Progenitor cell of endocrine pancreas (in vitro differentiated cells): ENCODE results near the gene WIPI1. TPM values are rescaled to one million over a fixed set of nuclear protein-coding genes. Genes with fewer than 3 reads are reported as not detected.

Experiments used
- DNase-seq: peaks from one replicate; pipeline ENCODE4 v3.0.0; 2021; ENCODE audit warnings: low spot score; ENCODE audit not compliant: unreplicated experiment
- H3K27ac Mint-ChIP-seq: 2 replicates; pipeline ENCODE4 v1.8.0; 2021; ENCODE audit warnings: mild to moderate bottlenecking, moderate library complexity, mixed read lengths
- H3K27me3 Mint-ChIP-seq: 2 replicates; pipeline ENCODE4 v1.8.0; 2021; ENCODE audit warnings: mixed read lengths
- H3K36me3 Mint-ChIP-seq: 2 replicates; pipeline ENCODE4 v1.8.0; 2022; ENCODE audit warnings: mixed read lengths; ENCODE audit not compliant: insufficient read depth
- H3K4me1 Mint-ChIP-seq: 2 replicates; pipeline ENCODE4 v1.8.0; 2021; ENCODE audit warnings: low read depth, mixed read lengths
- H3K4me3 Mint-ChIP-seq: 2 replicates; pipeline ENCODE4 v1.8.0; 2021; ENCODE audit warnings: low read depth, mild to moderate bottlenecking, moderate library complexity, mixed read lengths
- H3K9me3 Mint-ChIP-seq: 2 replicates; pipeline ENCODE4 v1.8.0; 2021; ENCODE audit warnings: low read depth, mixed read lengths
- CTCF ChIP-seq: fragments of 200-600 bp; sonication (generic); IDR thresholded peaks from one replicate; pipeline ENCODE4 v1.5.0; 2021; ENCODE audit warnings: antibody characterized with exemption, mild to moderate bottlenecking; ENCODE audit not compliant: unreplicated experiment
- total RNA-seq: library from RNA; stranded (reverse); gene quantifications from 2 replicates; pipeline ENCODE4 v1.2.1, GENCODE V29; 2021

Gene WIPI1
- total RNA-seq, 1 donor from 2014 or later: 53.5 TPM

- DNase-seq: no peak
- no peak for TF ChIP-seq CTCF
- H3K9me3 Mint-ChIP-seq: no peaks in the 10 kb centered on the region
- no peak overlapping the region for H3K27ac Mint-ChIP-seq
- no peaks in the 10 kb centered on the region for H3K36me3 Mint-ChIP-seq
- no peak overlapping the region for H3K4me3 Mint-ChIP-seq
- H3K4me1 Mint-ChIP-seq: peaks cover 5% of the 10 kb centered on the region
- H3K27me3 Mint-ChIP-seq: peaks cover 4% of the 10 kb centered on the region
Observed at GRCh38 chr17:68383443-68384321, 73.6 kb downstream of the WIPI1 start.

- no peak for TF ChIP-seq CTCF
- no peak for DNase-seq
- Mint-ChIP-seq H3K27me3 (peaks cover 9% of the 10 kb centered on the region), H3K4me3 (no peak overlapping the region), H3K27ac (no peak overlapping the region), H3K36me3 (no peaks in the 10 kb centered on the region), H3K9me3 (no peaks in the 10 kb centered on the region), H3K4me1 (peaks cover 11% of the 10 kb centered on the region)
Observed at GRCh38 chr17:68383120-68383442, 74.2 kb downstream of the WIPI1 start.

GRCh38 chr17:68382582-68383085, 74.7 kb downstream of the WIPI1 start:
- Mint-ChIP-seq H3K9me3 (no peaks in the 10 kb centered on the region), H3K27ac (no peak overlapping the region), H3K4me3 (no peak overlapping the region), H3K27me3 (peaks cover 11% of the 10 kb centered on the region), H3K36me3 (no peaks in the 10 kb centered on the region), H3K4me1 (peaks cover 11% of the 10 kb centered on the region)
- DNase-seq: no peak
- TF ChIP-seq CTCF: no peak

- no peak for DNase-seq
- Mint-ChIP-seq H3K27me3 (peaks cover 12% of the 10 kb centered on the region), H3K27ac (no peak overlapping the region), H3K4me3 (no peak overlapping the region), H3K9me3 (no peaks in the 10 kb centered on the region), H3K4me1 (peaks cover 9% of the 10 kb centered on the region), H3K36me3 (no peaks in the 10 kb centered on the region)
- TF ChIP-seq CTCF: no peak
Observed at GRCh38 chr17:68381076-68381900, 76.0 kb downstream of the WIPI1 start.
